NCI-H446 (cell line): ENCODE data around the gene GGTLC2.
A peak's percentile ranks its signal among the peaks of the same experiment; 100 is the strongest.
"Not testable (repeated sequence)": the region's sequence is repeated elsewhere in the genome, so short reads cannot be mapped to it uniquely, and the experiment has no call there.

Experiments
- DNase-seq, 2 experiments: peaks; one replicate each; lab custom pipeline; 2025; lab: John Stamatoyannopoulos, UW

The GGTLC2 gene

DNA sequence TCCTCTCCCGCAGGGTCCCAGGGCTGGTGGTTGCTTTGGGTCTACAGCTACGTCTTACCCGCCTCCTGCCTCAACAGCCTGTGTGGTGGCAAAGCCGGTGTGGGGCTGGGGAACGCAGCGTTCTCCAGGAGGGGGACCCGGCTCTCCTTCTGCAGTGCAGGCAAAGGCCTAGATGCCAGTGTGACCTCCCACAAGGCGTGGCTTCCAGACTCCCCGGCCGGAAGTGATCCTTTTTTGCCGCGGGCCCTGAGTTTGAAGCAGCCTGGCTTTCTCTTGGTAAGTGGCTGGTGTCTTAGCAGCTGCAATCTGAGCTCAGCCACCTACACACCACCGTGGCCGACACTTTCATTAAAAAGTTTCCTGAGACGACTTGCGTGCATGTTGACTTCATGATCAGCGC, 6.1 kb upstream of the GGTLC2 start:
- DNase-seq = not testable (repeated sequence)

DNA sequence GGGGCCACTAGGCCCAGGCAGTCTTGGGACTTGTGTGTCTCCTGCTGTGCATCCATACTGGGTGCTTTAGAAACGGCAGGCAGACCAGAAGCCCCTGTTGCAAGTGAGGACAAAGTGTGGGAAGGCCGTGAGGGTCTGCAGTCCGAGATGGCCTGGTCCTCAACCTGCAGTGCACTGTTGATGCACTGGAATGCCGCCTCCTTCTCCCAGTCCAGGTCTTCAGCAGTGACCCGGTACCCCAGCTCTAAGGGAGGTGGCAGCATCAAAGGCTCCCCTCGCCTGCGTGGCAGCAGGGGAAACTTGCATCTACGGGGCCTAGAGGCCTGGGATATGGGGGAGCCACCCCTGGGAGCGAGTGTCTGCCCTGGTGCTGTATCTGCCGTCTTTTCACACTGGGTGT, 2.2 kb upstream of the GGTLC2 start:
- not testable (repeated sequence) for DNase-seq

DNA sequence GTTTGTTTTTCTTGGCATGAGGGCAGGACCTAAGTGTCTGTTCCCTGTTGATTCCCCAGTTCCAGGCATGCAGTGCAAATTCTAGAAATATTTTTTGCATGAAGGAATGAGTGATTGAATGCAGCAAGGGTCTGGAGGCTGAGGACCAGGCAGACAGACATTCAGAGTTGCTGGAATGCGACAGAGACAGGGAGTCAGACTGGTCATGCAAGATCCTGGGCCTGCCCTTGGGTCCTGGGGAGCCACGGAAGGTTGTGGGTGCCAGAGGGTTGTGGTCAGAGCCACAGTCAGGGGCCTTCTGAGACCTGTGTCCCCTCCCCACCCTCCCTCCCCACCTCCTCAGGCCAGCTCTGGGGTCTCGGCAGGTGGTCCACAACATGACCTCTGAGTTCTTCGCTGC, 1.6 kb downstream of the GGTLC2 start:
- DNase-seq = not testable (repeated sequence)

GRCh38 chr22:22647952-22648351, 3.5 kb downstream of the GGTLC2 start:
- DNase-seq = not testable (repeated sequence)

DNA sequence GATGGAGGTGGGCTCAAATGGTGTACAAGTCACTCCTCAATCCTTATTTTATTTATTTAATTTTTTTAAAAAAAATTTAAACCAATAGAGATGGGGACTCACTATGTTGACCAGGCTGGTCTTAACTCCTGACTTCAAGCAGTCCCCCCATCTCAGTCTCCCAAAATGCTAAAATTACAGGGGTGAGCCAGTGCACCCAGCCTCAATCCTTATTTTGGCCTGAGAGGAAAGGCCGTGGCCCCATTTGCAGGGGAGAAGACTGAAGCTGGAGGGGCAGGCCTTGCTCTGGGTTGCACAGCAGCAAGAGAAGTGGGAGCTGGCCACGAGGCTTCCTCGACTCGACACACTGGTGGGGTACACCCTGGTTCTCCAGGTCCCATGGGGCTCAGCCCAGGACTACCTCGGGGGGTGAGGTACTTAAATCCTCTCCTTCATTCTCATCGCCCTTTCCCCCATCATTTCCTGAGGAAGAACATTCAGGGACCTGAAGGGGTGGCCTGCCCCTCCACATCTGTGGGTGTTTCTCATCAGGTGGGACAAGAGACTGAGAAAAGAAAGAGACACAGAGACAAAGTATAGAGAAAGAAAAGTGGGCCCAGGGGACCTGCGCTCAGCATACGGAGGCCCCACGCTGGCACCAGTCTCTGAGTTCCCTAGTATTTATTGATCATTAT, 4.6 kb downstream of the GGTLC2 start:
- not testable (repeated sequence) for DNase-seq

- DNase-seq = not testable (repeated sequence)
Measured at GRCh38 chr22:22649761-22650160, 5.3 kb downstream of the GGTLC2 start.

GRCh38 chr22:22650398-22650797, 6.0 kb downstream of the GGTLC2 start:
- DNase-seq = not testable (repeated sequence)

DNA sequence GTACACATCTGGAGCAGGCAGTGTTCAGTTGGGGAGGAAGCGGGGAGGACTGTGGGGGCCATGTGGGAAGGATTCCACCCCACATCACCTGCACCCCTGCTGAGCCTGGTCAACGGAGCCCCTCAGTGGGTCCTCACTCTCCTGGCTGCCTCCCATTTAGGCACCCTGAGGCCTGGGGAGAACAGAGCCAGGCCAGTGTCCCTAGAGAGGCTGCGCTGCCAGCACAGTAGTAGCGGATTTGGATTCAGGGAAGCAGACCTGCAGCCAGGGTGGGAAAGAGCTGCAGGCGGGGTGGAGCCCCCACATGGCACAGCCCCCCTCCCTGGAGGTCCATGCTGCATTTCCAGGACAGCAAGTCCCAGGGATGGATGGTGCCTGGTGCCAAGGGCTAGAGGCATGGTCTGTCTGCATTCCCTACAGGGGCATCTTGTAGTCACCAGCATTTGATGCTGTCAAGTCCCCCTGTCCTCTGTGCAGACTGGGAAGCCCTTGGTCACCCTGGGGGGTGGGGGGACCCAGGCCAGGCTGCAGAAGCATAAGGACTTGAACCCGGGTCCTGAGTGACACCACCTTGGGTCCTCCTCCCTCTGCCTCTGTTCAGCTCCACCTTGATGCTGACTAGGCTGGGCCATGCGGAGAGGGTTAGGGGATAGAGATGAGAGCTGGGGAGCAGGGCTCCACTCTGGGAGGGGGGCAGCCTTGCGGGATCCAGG, 6.5 kb downstream of the GGTLC2 start:
- DNase-seq = not testable (repeated sequence)

DNA sequence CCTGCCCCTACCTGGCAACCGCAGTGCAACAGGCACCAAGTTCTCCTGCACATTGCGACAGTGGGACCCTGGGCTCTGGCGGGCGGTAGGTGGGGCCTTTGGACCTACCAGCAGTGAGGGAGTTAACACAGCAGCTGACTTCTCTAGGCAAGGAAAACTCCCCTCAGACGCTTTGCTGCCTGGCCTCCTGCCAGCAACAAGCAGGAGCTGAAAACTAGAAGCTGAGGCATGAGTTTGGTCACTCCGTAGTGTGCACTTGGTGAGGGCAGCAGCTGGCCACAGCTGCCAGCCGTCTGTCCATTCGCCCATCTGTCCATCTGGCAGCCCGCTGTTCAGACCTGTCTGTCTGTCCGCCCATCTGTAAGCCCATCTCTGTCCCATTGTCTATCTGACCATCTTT, 7.2 kb downstream of the GGTLC2 start:
- not testable (repeated sequence) for DNase-seq

- not testable (repeated sequence) for DNase-seq
Measured at GRCh38 chr22:22652102-22652501, 7.7 kb downstream of the GGTLC2 start.

DNA sequence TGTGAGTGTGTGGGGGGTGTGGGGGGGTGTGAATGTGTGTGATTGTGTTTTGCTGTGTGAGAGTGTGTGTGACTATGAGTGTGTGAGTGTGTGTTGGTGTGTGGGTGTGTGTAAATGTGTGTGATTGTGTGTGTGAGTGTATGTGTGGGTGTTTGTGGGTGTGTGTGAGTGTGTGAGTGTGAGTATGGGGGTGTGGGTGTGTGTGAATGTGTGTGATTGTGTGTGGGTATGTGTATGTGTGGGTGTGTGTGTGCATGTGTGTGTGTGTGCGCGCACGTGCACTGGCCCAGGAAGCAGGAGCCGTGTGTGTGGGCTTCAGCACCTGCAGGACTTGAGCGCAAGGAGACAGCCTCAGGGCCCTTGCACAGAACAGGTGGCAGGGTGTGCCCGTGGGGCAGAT, 8.2 kb downstream of the GGTLC2 start:
- DNase-seq = not testable (repeated sequence)

DNA sequence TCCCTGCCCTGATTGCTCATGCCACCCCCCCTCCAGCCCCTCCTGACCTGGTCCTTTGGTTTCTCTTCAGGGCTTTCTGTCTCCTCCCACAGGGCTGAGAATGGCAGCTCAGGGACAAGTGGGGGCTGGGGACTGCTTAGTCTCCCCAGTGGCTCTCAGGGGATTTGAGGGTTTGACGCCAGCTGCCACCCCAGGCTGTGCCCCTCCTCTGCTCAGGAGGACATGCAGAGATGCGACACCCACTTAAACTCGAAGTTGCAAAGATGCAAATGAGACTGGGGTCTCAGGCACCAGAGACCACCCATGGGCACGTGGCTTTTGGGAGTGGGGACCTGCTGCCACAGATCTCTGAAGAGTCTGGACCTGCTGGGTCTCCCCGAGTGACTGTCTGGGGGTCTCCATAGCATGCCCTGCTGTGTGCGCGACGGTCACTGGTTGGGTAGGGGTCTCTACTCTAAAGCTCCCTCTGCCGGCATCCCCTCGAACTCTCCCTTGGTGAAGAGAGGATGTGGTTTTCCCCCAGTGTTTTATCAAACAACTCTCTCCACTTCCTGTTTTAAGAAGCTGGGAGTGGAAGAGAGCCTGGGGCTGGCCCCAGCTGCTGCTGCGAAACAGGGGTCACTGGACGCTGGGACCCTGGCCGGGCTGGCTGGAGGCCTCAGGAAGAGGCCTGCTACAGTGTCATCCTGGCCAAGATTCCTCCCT, 9.4 kb downstream of the GGTLC2 start:
- DNase-seq = not testable (repeated sequence)

- no peak for DNase-seq
Measured at GRCh38 chr22:22655452-22656290, 11.3 kb downstream of the GGTLC2 start.

GRCh38 chr22:22657712-22658111, 13.3 kb downstream of the GGTLC2 start:
- no peak for DNase-seq

GRCh38 chr22:22661275-22661674, 16.9 kb downstream of the GGTLC2 start:
- DNase-seq = no peak

- no peak for DNase-seq
Measured at GRCh38 chr22:22662095-22662494, 17.7 kb downstream of the GGTLC2 start.

GRCh38 chr22:22663861-22664800, 19.7 kb downstream of the GGTLC2 start:
- DNase-seq = no peak

- DNase-seq = peak in 1 of 2 experiments; percentile 7
Measured at GRCh38 chr22:22666307-22667091, 22.1 kb downstream of the GGTLC2 start.

GRCh38 chr22:22667966-22668880, 23.8 kb downstream of the GGTLC2 start:
- no peak for DNase-seq
